Caco-2 (cell line): ENCODE results near the gene CACNA1B. TPM values are rescaled to one million over a fixed set of nuclear protein-coding genes. Genes with fewer than 3 reads are reported as not detected.

Experiments used
- BruUV-seq: library from RNA; stranded (reverse); fragments of 400-500 nt; replicated peaks from 2 replicates; lab custom pipeline; 2021; lab: Mats Ljungman, UMichigan
- CTCF ChIA-PET: fragments of 300-600 bp; sonication (Branson Sonifier 250); formaldehyde crosslinking; loops from one replicate; lab custom pipeline; 2022; ENCODE audit warnings: antibody characterized with exemption; lab: Charles Lee
- POLR2A ChIA-PET: fragments of 300-600 bp; sonication (Branson Sonifier 250); formaldehyde crosslinking; loops from one replicate; lab custom pipeline; 2022; ENCODE audit warnings: antibody characterized with exemption; lab: Charles Lee
- DNase-seq, 2 experiments: peaks; one replicate each; pipeline versions ENCODE4 v3.0.0 to v3.0.0-alpha.2; 2020 to 2022
- H3K27me3 ChIP-seq: replicated peaks from 2 replicates; pipeline ENCODE4 v1.6.0; 2011; ENCODE audit warnings: low read length; ENCODE audit not compliant: control insufficient read depth, insufficient read depth
- H3K36me3 ChIP-seq: 2 replicates; pipeline ENCODE4 v1.5.1; 2011; ENCODE audit warnings: low read length; ENCODE audit not compliant: control insufficient read depth, insufficient read depth
- H3K4me1 ChIP-seq: fragments of 250-450 bp; sonication (Bioruptor Pico); 2 replicates; pipeline ENCODE4 v1.5.1; 2020; ENCODE audit warnings: mild to moderate bottlenecking
- H3K4me3 ChIP-seq: 2 replicates; pipeline ENCODE4 v1.5.1; 2011; ENCODE audit warnings: low read depth, mild to moderate bottlenecking, control low read depth, low read length
- H3K9me3 ChIP-seq: fragments of 250-450 bp; sonication (Bioruptor Pico); 2 replicates; pipeline ENCODE4 v1.5.1; 2020; ENCODE audit warnings: mild to moderate bottlenecking, moderate library complexity
- H3K27ac Mint-ChIP-seq: one replicate; pipeline ENCODE4 v1.8.0; 2022; ENCODE audit warnings: mixed read lengths; ENCODE audit not compliant: unreplicated experiment
- H3K27me3 Mint-ChIP-seq: one replicate; pipeline ENCODE4 v1.8.0; 2022; ENCODE audit warnings: mixed read lengths; ENCODE audit not compliant: insufficient read depth, unreplicated experiment
- H3K36me3 Mint-ChIP-seq: one replicate; pipeline ENCODE4 v1.8.0; 2022; ENCODE audit warnings: mild to moderate bottlenecking, mixed read lengths; ENCODE audit not compliant: insufficient read depth, unreplicated experiment
- H3K4me1 Mint-ChIP-seq: one replicate; pipeline ENCODE4 v1.8.0; 2022; ENCODE audit warnings: low read depth, mixed read lengths; ENCODE audit not compliant: unreplicated experiment
- H3K4me3 Mint-ChIP-seq: one replicate; pipeline ENCODE4 v1.8.0; 2022; ENCODE audit warnings: mild to moderate bottlenecking, moderate library complexity, mixed read lengths; ENCODE audit not compliant: unreplicated experiment
- H3K9me3 Mint-ChIP-seq: one replicate; pipeline ENCODE4 v1.8.0; 2022; ENCODE audit warnings: mixed read lengths; ENCODE audit not compliant: unreplicated experiment
- CTCF ChIP-seq, 2 experiments: fragments of 200-600 bp in 1 of 2; IDR thresholded peaks; 1 replicate in 1 of 2; 2 replicates in 1 of 2; pipeline versions ENCODE4 v1.5.1 to v1.8.0; 2011 to 2022; ENCODE audit warnings: antibody characterized with exemption in 1 of 2, control low read depth in 1 of 2, inconsistent platforms in 1 of 2, low read depth in 1 of 2, low read length in 1 of 2, mild to moderate bottlenecking in 1 of 2, moderate library complexity in 1 of 2; ENCODE audit not compliant: insufficient read depth in 1 of 2, severe bottlenecking in 1 of 2, unreplicated experiment in 1 of 2
- intact Hi-C: fragments of 100-400 bp; cut with micrococcal nuclease; formaldehyde crosslinking; loops from one replicate; pipeline ENCODE4 v1.10.0; 2022; ENCODE audit not compliant: unreplicated experiment
- total RNA-seq: library from RNA; stranded (reverse); gene quantifications from 2 replicates; pipeline ENCODE4 v1.2.3, GENCODE V29; 2022

CACNA1B gene
- total RNA-seq, 1 experiment from 2014 or later = 0.11 TPM

- Histone ChIP-seq H3K36me3 (no peaks in the 10 kb centered on the region), H3K27me3 (peaks cover 1% of the 10 kb centered on the region; the same call in 1 of the 2 replicates), H3K9me3 (no peaks in the 10 kb centered on the region), H3K4me3 (no peak overlapping the region), H3K4me1 (no peaks in the 10 kb centered on the region)
- POLR2A ChIA-PET = no interaction called here
- no TSS peak for BruUV-seq
- H3K9me3 Mint-ChIP-seq = no peaks in the 10 kb centered on the region
- no peak overlapping the region for H3K4me3 Mint-ChIP-seq
- H3K36me3 Mint-ChIP-seq = no peaks in the 10 kb centered on the region
- no peak overlapping the region for H3K27ac Mint-ChIP-seq
- H3K27me3 Mint-ChIP-seq = peaks cover 3% of the 10 kb centered on the region
- CTCF ChIA-PET = no interaction called here
- TF ChIP-seq CTCF (IDR thresholded peaks at IDR 0.05; ENCODE audit: insufficient read depth in 1 of 2, low read depth in 1 of 2, low read length in 1 of 2, severe bottlenecking in 1 of 2, unreplicated experiment in 1 of 2) = no peak
- intact Hi-C loops = no loop called here
- DNase-seq = no peak
- H3K4me1 Mint-ChIP-seq = no peaks in the 10 kb centered on the region
Observed at GRCh38 chr9:137972988-137973470, 95.4 kb downstream of the CACNA1B start.

- H3K4me3 Mint-ChIP-seq = no peak overlapping the region
- no peaks in the 10 kb centered on the region for H3K9me3 ChIP-seq
- no peaks in the 10 kb centered on the region for H3K4me1 Mint-ChIP-seq
- H3K36me3 ChIP-seq = no peaks in the 10 kb centered on the region
- peaks cover 3% of the 10 kb centered on the region for H3K27me3 Mint-ChIP-seq
- no TSS peak for BruUV-seq
- no peak for DNase-seq
- no peaks in the 10 kb centered on the region for H3K36me3 Mint-ChIP-seq
- H3K27ac Mint-ChIP-seq = no peak overlapping the region
- H3K4me3 ChIP-seq = no peak overlapping the region
- peaks cover 1% of the 10 kb centered on the region; the same call in 1 of the 2 replicates for H3K27me3 ChIP-seq
- intact Hi-C loops = no loop called here
- ChIA-PET POLR2A (no interaction called here), CTCF (no interaction called here)
- TF ChIP-seq CTCF (IDR thresholded peaks at IDR 0.05; ENCODE audit: insufficient read depth in 1 of 2, low read depth in 1 of 2, low read length in 1 of 2, severe bottlenecking in 1 of 2, unreplicated experiment in 1 of 2) = no peak
- no peaks in the 10 kb centered on the region for H3K9me3 Mint-ChIP-seq
- H3K4me1 ChIP-seq = no peaks in the 10 kb centered on the region
Observed at GRCh38 chr9:137973829-137974416, 96.3 kb downstream of the CACNA1B start.

DNA sequence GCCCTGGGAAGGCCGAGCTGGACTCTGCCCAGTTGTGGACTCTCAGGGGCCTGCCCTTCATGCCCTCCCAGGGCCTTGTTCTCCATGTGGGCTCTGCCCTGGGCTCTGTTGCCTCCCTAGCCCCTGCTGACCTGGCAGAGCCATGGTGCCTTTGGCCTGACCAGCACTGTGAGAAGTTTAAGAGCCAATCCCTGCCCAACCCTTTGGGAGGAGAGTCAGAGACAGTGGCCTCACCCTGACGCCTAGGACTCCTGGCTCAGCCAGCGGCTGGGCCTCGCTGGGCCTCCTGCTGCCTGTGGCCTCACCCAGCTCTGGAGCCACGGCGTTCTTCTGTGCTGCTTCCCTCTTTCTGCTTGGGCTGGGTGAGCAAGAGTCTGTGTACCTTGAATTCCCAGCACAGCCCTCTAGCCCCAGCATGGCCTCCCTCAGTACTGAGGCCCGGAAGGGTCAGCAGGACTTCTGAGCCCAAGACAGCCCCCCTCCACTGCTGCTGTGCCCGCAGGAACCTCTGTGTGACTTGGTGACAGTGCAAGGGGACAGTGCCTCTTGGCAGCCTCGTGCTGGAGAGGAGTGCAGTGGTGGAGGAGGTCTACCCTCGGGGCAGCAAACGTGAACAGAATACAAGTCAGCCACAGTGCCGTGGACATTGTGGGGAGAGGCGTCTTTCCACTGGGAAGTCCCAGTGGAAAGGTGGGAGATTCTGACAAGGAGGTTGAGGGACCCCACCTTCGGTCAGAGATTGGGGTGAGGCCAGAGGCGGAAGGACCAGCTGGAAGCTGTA is 97.4 kb downstream of the CACNA1B start:
- H3K27me3 ChIP-seq = no peaks in the 10 kb centered on the region; the same call in 1 of the 2 replicates
- H3K4me3 Mint-ChIP-seq = no peak overlapping the region
- no peaks in the 10 kb centered on the region for H3K4me1 ChIP-seq
- ChIA-PET POLR2A (no interaction called here), CTCF (no interaction called here)
- no peaks in the 10 kb centered on the region for H3K9me3 Mint-ChIP-seq
- BruUV-seq = no TSS peak
- no peak overlapping the region for H3K27ac Mint-ChIP-seq
- intact Hi-C loops = no loop called here
- no peak overlapping the region for H3K4me3 ChIP-seq
- no peaks in the 10 kb centered on the region for H3K4me1 Mint-ChIP-seq
- H3K36me3 Mint-ChIP-seq = no peaks in the 10 kb centered on the region
- H3K36me3 ChIP-seq = no peaks in the 10 kb centered on the region
- H3K27me3 Mint-ChIP-seq = peaks cover 3% of the 10 kb centered on the region
- no peaks in the 10 kb centered on the region for H3K9me3 ChIP-seq
- no peak for TF ChIP-seq CTCF (IDR thresholded peaks at IDR 0.05; ENCODE audit: insufficient read depth in 1 of 2, low read depth in 1 of 2, low read length in 1 of 2, severe bottlenecking in 1 of 2, unreplicated experiment in 1 of 2)
- no peak for DNase-seq
